ENCODE data around the gene PROX1. TPM values are rescaled to one million over a fixed set of nuclear protein-coding genes. Genes with fewer than 3 reads are reported as not detected.

PROX1 gene
- polyA plus RNA-seq, 1 donor (not counting 4 experiments of a cell fraction or from before 2014, with no cell fraction given), result 0.20 TPM

DNA sequence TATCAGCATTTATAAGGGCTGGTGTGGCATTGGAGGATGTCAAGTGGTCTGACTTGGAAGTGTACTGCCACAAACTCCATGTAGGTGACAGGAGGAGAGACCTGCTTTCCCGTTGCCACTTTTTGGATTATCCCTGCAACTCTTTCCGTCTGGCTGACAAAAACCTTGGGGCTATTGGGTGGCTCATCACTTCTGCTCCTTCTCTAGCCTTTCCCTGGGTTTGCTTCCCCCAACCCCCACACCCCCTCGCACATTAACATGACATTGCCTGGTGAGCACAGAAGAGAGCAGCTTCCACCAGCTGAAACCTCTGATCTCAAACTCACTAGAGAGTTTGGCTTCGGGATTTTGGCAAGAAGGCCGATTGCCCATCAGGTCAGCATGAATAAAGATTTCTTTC lies 39.2 kb downstream of the PROX1 start:
- no peak overlapping the region for H3K4me3 ChIP-seq (ENCODE audit: control insufficient read depth in 2 of 3, extremely low read depth in 1 of 3, insufficient read depth in 2 of 3, low read depth in 1 of 3, low read length in 3 of 3)
- FAIRE-seq, result no peak
- no peak overlapping the region for H3K27ac ChIP-seq (ENCODE audit: control insufficient read depth, insufficient read depth, low read length)
- H3K4me2 ChIP-seq (ENCODE audit: control insufficient read depth, extremely low read depth, insufficient read depth, low read depth, low read length), result no peak overlapping the region
- no peak for DNase-seq (ENCODE audit: low read depth, low spot score)
- H3K27me3 ChIP-seq (ENCODE audit: control insufficient read depth, extremely low read depth, insufficient read depth, low read length), result no peaks in the 10 kb centered on the region
- H3K36me3 ChIP-seq (ENCODE audit: control insufficient read depth in 2 of 2, extremely low read depth in 1 of 2, insufficient read depth in 2 of 2, low read length in 2 of 2), result no peaks in the 10 kb centered on the region
- H4K20me1 ChIP-seq (ENCODE audit: control insufficient read depth, extremely low read depth, insufficient read depth, low read length), result no peaks in the 10 kb centered on the region
- H3K9me3 ChIP-seq (ENCODE audit: control insufficient read depth, low read depth, low read length), result no peaks in the 10 kb centered on the region
- dilution Hi-C loops (cut with MboI; ENCODE audit: extremely low pct_ligation_motif_present, low sequenced_read_pairs), result no loop called here
- H3K9me1 ChIP-seq (ENCODE audit: control insufficient read depth, extremely low read depth, insufficient read depth, low read length), result no peaks in the 10 kb centered on the region
- H3K9ac ChIP-seq (ENCODE audit: control insufficient read depth, extremely low read depth, insufficient read depth, low read length), result no peak overlapping the region
- no peak for TF ChIP-seq EZH2 (IDR thresholded peaks at IDR 0.05; ENCODE audit: low read length)
- TF ChIP-seq CTCF (optimal IDR thresholded peaks at IDR 0.05 in 1 of 3, IDR thresholded peaks at IDR 0.05 in 1 of 3, conservative IDR thresholded peaks at IDR 0.05 in 1 of 3; ENCODE audit: extremely low read depth in 1 of 3, insufficient read depth in 2 of 3, low read length in 3 of 3), result no peak
- H2AFZ ChIP-seq (ENCODE audit: control insufficient read depth, low read length), result no peak overlapping the region
- no peaks in the 10 kb centered on the region for H3K79me2 ChIP-seq (ENCODE audit: control insufficient read depth, insufficient read depth, low read length)
- peaks cover 5% of the 10 kb centered on the region for H3K4me1 ChIP-seq (ENCODE audit: control insufficient read depth, extremely low read depth, insufficient read depth, low read length)

DNA sequence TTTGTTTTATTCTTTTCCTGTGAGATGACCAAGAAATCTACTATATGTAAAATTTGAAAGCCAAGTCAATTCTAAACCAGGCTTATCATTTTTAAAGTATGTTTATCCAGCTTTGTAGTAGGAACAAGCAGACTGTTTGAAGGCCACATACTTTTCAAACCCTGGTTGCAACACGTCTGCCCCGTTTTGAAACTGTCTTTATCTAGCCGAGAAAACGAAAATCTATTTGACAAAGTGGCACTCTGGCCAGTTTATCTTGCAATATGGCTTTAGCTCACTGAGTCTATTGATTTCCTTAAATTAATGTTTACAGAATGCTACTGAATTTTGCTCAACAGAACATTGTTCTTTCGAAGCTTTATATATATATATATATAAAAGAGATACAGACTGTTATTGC lies 39.7 kb downstream of the PROX1 start:
- H3K9me3 ChIP-seq (ENCODE audit: control insufficient read depth, low read depth, low read length), result no peaks in the 10 kb centered on the region
- H3K9me1 ChIP-seq (ENCODE audit: control insufficient read depth, extremely low read depth, insufficient read depth, low read length), result no peaks in the 10 kb centered on the region
- DNase-seq (ENCODE audit: low read depth, low spot score) (no peak), FAIRE-seq (no peak)
- TF ChIP-seq EZH2 (IDR thresholded peaks at IDR 0.05; ENCODE audit: low read length) (no peak), CTCF (optimal IDR thresholded peaks at IDR 0.05 in 1 of 3, IDR thresholded peaks at IDR 0.05 in 1 of 3, conservative IDR thresholded peaks at IDR 0.05 in 1 of 3; ENCODE audit: extremely low read depth in 1 of 3, insufficient read depth in 2 of 3, low read length in 3 of 3) (no peak)
- no peak overlapping the region for H3K4me3 ChIP-seq (ENCODE audit: control insufficient read depth in 2 of 3, extremely low read depth in 1 of 3, insufficient read depth in 2 of 3, low read depth in 1 of 3, low read length in 3 of 3)
- no peak overlapping the region for H3K27ac ChIP-seq (ENCODE audit: control insufficient read depth, insufficient read depth, low read length)
- no peak overlapping the region for H3K9ac ChIP-seq (ENCODE audit: control insufficient read depth, extremely low read depth, insufficient read depth, low read length)
- H3K4me1 ChIP-seq (ENCODE audit: control insufficient read depth, extremely low read depth, insufficient read depth, low read length), result peaks cover 5% of the 10 kb centered on the region
- no peaks in the 10 kb centered on the region for H4K20me1 ChIP-seq (ENCODE audit: control insufficient read depth, extremely low read depth, insufficient read depth, low read length)
- H3K27me3 ChIP-seq (ENCODE audit: control insufficient read depth, extremely low read depth, insufficient read depth, low read length), result no peaks in the 10 kb centered on the region
- no peak overlapping the region for H2AFZ ChIP-seq (ENCODE audit: control insufficient read depth, low read length)
- H3K4me2 ChIP-seq (ENCODE audit: control insufficient read depth, extremely low read depth, insufficient read depth, low read depth, low read length), result no peak overlapping the region
- H3K36me3 ChIP-seq (ENCODE audit: control insufficient read depth in 2 of 2, extremely low read depth in 1 of 2, insufficient read depth in 2 of 2, low read length in 2 of 2), result no peaks in the 10 kb centered on the region
- dilution Hi-C loops (cut with MboI; ENCODE audit: extremely low pct_ligation_motif_present, low sequenced_read_pairs), result no loop called here
- no peaks in the 10 kb centered on the region for H3K79me2 ChIP-seq (ENCODE audit: control insufficient read depth, insufficient read depth, low read length)

All from keratinocyte (primary cell).